Hepatic stellate cell (primary cell): ENCODE results near the gene PANK2.
"Not testable (repeated sequence)": the region's sequence is repeated elsewhere in the genome, so short reads cannot be mapped to it uniquely, and the experiment has no call there.

Experiments used
- DNase-seq: peaks from one replicate; pipeline ENCODE4 v3.0.0; 2011; ENCODE audit warnings: low spot score

The PANK2 gene

DNA sequence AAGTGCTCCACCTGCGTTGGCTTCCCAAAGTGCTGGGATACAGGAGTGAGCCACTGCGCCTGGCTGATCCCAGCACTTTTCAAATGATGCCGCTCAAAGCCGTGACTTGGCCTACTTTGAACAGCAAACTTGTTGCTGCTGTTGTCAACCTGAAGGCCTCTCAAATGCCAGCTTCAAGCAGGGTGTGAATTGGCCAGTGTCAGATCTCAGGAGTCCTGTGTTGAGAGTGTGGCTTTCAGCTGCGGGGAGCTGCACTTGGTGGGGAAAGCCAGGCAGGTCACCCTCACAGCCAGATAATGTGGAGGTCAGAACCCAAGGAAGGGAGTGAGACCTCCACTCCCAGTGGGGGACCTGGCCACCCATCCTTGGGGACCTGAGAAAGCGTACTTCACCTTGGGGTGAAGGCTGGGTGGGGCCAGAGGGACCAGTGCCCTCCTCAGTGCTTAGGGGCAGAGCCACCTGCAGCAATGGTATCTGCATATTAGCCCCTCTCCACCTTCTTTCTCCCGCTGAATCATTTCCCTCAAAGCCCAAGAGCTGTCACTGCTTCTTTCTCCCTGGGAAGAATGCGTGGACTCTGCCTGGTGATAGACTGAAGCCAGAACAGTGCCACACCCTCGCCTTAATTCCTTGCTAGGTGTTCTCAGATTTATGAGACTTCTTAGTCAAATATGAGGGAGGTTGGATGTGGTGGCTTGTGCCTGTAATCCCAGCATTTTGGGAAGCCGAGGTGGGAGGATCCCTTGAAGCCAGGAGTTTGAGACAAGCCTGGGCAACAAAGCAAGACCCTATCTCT, 19.1 kb upstream of the PANK2 start:
- no peak for DNase-seq

- DNase-seq = no peak
These were observed 17.5 kb upstream of the PANK2 start for GRCh38 chr20:3871550-3872265.

- no peak for DNase-seq
These were observed 15.7 kb upstream of the PANK2 start for GRCh38 chr20:3873507-3873906.

GRCh38 chr20:3874194-3874844, 14.9 kb upstream of the PANK2 start:
- DNase-seq = no peak

- no peak for DNase-seq
These were observed 13.7 kb upstream of the PANK2 start for GRCh38 chr20:3875378-3875974.

DNA sequence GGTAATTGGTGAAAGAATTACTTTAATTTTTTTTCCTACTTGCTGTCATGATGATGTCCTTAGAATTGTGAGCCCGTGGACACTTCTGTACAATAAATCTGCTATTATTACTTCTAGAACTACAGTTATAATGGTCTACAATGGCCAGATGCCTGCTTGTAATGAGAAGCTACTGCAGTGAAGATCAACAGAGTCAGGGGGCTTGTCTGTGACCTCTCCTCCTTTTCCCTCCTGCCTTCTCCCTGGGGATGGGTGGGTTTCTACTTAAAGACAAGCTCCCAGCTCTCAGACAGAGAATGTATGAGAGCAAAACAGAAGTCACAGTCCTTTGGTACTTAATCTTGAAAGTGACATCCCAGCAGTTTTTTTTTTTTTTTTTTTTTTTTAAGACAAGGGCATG, 13.2 kb upstream of the PANK2 start:
- no peak for DNase-seq

DNA sequence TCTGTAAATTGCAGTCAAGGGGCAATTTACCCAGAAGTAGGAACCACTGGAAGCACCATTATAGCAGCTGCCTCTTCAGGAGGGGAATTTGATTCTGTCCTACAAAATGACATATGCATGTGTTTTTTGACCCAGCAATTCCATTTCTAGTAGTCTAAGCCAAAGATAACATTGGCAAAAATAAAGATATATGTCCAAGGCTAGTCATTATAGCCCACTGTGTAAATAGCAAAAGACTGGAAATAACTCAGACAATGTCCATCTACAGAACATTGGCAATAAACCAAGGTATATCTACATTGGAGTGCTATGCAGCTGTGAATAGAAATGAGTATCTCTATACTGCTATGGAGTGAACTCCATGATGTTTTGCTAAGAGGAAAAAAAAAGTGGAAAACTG, 12.5 kb upstream of the PANK2 start:
- no peak for DNase-seq

DNA sequence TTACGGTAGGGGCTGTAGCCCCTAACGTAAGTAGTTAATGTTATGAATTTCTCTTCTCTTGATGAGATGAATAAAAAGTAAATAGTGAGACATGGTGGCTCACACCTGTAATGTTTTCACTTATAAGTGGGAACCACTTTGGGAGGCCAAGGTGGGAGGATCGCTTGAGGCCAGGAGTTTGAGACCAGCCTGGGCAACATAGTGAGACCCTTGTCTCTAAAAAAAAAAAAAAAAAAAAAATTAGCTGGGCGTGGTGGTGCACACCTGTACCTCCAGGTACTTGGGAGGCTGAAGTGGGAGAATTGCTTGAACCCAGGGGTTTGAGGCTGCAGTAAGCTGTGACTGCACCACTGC, 10.3 kb upstream of the PANK2 start:
- not testable (repeated sequence) for DNase-seq

DNA sequence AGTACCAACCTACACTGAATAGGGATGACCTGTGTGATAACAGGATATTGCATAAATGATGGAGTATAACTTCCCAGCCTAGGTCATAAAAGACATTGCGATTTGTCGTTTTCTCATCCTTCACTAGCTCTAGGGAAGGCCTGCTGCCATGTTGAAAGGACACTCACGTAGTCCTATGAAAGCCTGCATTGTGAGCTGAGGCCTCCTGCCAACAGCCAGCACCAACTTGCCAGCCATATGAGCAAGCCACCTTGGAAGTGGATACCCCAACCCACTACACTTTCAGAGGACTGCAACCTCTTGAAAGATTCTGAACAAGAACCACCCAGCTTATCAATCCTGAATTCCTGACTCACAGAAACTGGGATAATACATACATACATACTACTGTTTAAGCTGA, 3.5 kb upstream of the PANK2 start:
- no peak for DNase-seq

DNA sequence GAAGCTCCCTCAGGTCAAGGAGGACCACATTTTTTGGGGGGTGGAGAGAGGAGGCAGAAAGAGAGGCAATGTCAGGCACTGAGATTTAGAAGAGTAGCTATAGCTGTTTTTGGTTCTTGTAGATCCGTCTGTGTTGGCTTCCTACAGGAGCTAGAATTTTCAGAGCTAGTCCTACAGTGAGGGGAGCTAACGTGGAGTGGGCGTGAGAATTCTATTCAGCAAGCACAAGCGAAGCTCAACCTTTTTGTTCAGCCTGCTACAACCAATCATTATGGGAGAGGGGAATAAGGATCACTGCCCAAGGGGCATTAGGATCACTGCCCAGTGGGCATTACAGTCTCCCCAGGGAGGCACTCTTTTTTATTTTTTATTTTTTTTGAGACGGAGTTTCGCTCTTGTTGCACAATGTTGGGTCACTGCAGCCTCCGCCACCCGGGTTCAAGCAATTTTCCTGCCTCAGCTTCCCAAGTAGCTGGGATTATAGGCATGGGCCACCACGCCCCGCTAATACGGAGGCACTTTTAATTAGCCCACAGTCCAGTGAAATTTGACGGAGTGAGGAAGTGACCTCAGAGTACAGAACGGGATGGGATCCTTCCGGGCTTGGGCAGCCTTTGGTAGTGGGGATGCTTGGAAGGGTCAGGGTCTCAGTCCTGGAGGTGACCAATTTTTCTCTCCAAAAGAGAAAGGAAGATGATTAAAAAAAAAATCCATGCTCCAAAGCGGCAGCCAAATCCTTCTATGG, 1.1 kb upstream of the PANK2 start:
- no peak for DNase-seq

DNA sequence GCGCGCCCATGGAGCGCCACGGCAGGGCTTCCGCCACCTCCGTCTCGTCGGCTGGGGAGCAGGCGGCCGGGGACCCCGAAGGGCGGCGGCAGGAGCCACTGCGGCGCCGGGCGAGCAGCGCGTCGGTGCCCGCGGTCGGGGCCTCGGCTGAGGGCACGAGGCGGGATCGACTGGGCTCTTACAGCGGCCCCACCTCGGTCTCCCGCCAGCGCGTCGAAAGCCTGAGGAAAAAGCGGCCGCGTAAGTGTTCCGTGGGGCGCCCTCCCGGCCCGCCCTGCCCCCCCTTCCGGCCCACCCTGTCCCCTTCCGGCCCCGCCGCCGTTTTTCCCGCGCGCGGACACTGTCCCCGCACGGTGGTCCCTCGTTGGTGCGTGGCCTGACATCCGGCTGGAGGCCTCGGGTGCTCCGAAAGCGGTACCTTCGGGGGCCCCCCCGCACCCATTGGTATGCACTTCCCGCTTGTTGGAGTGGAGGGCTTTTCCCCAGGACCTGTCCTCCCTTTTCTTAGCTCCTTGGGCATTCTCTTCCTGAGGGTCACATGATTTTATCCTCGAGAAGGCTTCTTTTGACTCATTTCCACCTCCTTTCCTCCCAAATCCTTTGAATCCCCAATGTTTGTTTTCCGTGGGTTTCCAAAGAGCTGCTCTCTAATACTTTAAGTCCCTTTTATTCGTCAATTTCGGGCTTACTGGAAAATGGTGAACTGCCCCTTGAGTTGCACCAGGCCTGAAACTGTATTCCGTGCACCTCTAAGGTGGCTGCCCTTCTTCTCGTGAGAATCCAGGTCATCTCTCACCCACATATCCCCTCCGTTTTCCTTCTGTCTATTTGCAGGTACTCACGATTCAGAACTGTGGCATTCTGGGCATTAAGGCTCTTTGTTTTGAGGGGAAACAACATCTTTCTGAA, 556 bp downstream of the PANK2 start:
- DNase-seq = no peak

- DNase-seq = peak; percentile 42
These were observed 1.2 kb downstream of the PANK2 start for GRCh38 chr20:3890398-3890751.

DNA sequence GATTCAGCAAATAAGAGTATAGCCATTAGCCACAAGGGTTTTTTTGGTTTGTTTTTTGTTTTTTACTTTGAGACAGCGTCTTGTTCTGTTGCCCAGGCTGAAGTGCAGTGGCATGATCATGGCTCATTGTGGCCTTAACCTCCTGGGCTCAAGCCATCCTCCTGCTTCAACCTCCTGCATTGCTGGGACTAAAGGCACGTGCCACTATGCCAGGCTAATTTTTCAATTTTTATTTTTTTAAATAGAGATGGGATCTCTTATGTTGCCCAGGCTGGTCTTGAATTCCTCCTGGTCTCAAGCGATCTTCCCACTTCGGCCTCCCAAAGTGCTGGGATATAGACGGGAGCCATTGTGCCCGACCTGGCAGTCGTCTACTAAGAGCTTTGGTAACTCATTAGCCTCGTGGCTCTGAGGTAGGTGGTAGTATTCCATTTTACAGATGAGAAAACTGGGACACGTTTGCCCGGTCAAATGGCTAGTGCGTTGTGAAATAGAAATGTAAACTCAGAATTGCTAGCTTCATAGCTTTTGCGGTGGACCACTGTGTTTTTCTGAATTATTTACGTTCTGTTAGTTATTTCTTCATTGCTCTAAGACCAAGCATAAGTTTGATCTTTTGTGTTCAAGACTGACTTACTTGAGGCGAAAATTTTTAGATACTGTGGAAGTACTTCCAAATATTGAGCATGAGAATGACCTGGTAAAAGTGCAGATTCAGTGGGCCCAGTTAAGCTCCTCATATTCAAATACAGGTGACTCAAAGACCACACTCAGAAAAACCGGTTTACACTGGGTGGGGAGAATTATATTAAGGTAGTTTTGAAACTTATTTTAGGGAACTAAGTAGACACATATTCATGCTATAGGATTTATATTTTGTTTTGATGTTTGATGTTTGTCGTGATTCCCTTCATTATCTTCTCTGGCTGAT, 2.1 kb downstream of the PANK2 start:
- no peak for DNase-seq

GRCh38 chr20:3894796-3895195, 5.6 kb downstream of the PANK2 start:
- DNase-seq = no peak

DNA sequence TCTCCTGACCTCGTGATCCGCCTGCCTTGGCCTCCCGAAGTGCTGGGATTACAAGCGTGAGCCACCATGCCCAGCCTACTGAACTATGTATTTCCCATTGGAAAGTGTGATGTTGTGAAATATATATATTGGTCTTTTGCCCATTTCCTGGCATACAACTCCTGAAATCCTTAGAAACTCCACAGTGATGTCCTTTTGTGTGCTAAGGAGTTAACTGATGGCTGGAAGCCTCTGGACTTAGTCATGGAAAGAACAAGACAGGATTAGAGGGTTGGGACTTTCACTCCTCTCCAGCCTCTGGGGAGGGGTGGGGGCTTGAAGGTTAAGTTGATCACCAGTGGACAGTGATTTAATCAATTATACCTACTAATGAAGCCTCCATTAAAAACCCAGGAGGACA, 7.1 kb downstream of the PANK2 start:
- no peak for DNase-seq

- no peak for DNase-seq
These were observed 7.8 kb downstream of the PANK2 start for GRCh38 chr20:3896853-3897583.

- DNase-seq = not testable (repeated sequence)
These were observed 9.0 kb downstream of the PANK2 start for GRCh38 chr20:3898181-3898580.

DNA sequence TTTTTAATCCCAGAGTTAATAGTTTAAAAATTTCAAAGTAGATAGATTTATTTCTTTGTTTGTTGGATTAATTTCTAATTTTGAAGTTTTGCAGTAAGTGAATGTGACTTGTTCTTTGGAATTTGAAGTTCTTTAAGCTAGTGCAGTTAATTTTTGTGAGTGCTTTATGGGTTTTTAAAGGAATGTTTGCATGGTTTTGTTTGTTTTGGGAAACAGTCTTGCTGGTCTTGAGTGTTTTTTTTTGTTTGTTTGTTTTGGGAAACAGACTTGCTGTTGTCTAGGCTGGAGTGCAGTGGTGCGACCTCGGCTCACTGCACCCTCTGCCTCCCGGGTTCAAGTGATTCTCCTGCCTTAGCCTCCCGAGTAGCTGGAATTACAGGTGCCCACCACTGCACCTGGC, 9.5 kb downstream of the PANK2 start:
- no peak for DNase-seq

- DNase-seq = no peak
These were observed 11.0 kb downstream of the PANK2 start for GRCh38 chr20:3900187-3900604.
